Omental fat pad (tissue), 4 donors: ENCODE data around the gene HSPA1B. TPM values are rescaled to one million over a fixed set of nuclear protein-coding genes. Genes with fewer than 3 reads are reported as not detected.
"Not testable (repeated sequence)": the region's sequence is repeated elsewhere in the genome, so short reads cannot be mapped to it uniquely, and the experiment has no call there.

Source experiments
- ATAC-seq: fragments of 150-250 bp; one replicate; pipeline ENCODE4 v1.9.1; 2016; ENCODE audit warnings: mild to moderate bottlenecking, moderate library complexity; ENCODE audit not compliant: low FRiP score
- DNase-seq: peaks from one replicate; pipeline ENCODE4 v3.0.0-alpha.2; 2019; ENCODE audit warnings: low spot score
- total RNA-seq, 4 donors: library from RNA; depleted of rRNA; stranded (reverse); fragments of >200 nt; gene quantifications; one replicate each; pipeline ENCODE4 v1.1.0, GENCODE V29; 2016
- TF ChIP-seq, protein P1 (sequence below), 3 donors: fragments of 450-650 bp; IDR thresholded peaks; one replicate each; pipeline ENCODE4 v1.5.1; 2016 to 2017; ENCODE audit warnings: antibody characterized with exemption in 3 of 3, mild to moderate bottlenecking in 3 of 3, moderate library complexity in 2 of 3

HSPA1B gene
- total RNA-seq, 4 donors from 2014 or later: 174 to 1,642 (median 258) TPM

DNA sequence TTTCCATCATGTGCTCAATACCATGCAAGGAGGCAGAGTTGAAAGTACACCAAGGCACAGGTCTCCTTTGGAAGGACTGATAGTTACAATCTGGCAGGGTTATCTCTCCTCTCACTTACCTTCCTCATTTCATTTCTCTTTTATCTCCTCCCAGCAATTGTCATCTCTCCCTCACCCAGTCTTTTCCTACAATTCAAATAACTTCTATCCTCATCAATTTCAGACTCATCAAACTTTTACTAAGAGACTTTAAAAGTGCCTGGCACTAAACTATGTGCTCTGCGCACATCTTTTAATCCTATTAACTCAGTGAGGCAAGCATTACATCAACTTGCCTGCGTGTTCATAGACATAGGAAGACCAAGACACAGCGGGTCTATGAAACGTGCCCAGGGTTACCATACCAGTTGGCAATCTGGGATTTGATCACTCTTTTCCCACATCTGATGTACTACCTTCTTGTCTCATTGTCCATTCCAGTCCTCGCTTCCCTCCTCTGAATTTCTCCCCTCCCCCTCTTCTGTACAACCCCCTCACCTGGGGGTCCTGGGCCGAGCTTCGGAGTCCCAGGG is 33.2 kb upstream of the HSPA1B start:
- DNase-seq (no peak), ATAC-seq (no peak)
- TF ChIP-seq, protein P1, sequence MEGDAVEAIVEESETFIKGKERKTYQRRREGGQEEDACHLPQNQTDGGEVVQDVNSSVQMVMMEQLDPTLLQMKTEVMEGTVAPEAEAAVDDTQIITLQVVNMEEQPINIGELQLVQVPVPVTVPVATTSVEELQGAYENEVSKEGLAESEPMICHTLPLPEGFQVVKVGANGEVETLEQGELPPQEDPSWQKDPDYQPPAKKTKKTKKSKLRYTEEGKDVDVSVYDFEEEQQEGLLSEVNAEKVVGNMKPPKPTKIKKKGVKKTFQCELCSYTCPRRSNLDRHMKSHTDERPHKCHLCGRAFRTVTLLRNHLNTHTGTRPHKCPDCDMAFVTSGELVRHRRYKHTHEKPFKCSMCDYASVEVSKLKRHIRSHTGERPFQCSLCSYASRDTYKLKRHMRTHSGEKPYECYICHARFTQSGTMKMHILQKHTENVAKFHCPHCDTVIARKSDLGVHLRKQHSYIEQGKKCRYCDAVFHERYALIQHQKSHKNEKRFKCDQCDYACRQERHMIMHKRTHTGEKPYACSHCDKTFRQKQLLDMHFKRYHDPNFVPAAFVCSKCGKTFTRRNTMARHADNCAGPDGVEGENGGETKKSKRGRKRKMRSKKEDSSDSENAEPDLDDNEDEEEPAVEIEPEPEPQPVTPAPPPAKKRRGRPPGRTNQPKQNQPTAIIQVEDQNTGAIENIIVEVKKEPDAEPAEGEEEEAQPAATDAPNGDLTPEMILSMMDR (IDR thresholded peaks at IDR 0.05): no peak

DNA sequence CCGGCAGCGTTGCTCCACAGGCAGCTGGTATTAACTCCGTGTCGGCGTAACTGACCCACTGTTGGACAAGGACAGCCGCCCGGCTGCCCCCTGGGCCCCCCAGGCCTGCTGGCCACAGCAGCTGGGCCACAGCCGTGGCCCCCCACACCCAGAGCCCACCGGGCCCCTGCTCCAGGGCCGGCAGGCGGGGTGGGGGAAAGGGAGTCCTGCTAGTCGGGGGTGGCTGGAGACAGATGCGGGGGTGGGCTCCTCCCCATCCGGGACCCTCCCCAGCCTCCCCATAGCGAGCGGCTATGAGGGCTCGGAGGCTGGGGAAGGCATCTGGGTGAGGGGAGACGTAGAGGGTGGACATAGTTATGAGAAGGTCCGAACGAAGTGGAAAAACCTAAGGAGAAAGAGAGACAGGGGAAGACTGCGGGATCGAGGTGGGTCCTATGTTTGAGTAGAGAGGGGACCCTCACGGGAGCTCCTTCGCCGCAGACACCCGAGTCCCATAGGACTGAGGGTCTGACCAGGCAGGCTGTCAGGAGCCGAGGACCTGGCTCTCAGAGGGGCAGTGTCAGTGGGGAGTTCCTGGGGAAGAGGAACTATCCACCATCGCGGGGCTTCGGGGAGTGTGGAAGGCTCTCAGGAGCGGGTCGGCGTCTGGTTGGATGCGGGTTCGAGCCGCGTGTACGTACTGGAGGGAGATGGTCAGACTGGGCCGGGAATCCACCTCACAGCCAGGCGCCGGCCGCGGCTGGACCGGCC is 32.5 kb upstream of the HSPA1B start:
- DNase-seq (no peak), ATAC-seq (peak; percentile 17)
- TF ChIP-seq, protein P1 (IDR thresholded peaks at IDR 0.05): no peak

DNA sequence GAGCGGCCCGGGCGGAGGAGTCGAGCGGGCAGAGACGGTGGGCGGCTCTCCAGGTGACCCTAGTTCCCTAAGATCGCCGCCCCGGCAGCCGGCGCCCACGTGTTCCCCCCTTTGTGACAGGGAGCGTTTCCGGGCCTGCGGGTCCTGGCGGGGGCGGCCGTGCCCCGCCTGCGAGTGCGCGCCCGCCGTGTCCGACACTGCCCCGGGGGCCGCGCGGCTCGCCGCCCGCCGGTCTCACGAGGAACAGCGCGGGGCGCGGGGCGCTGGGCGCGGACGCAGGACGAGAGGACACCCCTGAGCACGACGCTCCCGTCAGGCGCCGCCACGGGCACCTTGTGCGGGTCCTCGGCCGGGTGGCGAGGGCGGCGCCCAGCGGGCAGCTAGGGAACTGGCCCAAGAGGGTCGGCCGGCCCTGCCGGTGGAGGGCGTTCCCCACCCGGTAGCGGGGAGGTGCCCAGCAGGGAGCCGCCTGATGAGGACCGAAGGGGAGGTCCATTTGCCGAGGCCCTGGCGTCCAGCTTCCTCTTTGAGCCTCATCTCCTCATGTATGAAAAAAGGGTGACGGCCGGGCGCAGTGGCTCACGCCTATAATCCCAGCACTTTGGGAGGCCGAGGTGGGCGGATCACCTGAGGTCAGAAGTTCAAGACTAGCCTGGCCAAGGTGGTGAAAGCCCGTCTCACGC is 31.8 kb upstream of the HSPA1B start, which contains the start of gene VARS1:
Gene VARS1, minus strand, starts transcription at position 137 of the 683 bp plus-strand sequence. CDS start 535 bp downstream, outside the sequence.
- peak; percentile 59 for DNase-seq
- ATAC-seq: peak; percentile 95
- TF ChIP-seq, protein P1 (IDR thresholded peaks at IDR 0.05): peak in 2 of 3 donors; percentile 3 to 92

DNA sequence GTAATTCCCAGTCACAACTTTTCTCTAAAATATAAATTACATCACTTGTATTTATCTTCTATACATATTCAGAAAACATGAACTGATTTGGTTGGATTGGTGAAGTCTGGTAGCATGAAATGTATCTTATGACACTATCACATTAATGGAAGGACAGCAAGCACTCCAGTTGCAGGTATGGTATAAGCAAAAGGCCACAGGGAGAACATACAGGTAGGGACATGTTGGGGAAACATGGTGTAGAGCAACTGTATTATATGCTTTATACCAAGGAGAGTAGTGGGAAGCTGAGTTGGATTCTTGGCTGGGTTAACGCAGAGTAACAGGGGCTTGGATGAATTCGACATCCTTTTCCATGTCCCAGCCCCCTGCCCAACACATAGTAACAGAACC is 30.5 kb upstream of the HSPA1B start:
- DNase-seq: no peak
- TF ChIP-seq, protein P1 (IDR thresholded peaks at IDR 0.05): no peak
- no peak for ATAC-seq

DNA sequence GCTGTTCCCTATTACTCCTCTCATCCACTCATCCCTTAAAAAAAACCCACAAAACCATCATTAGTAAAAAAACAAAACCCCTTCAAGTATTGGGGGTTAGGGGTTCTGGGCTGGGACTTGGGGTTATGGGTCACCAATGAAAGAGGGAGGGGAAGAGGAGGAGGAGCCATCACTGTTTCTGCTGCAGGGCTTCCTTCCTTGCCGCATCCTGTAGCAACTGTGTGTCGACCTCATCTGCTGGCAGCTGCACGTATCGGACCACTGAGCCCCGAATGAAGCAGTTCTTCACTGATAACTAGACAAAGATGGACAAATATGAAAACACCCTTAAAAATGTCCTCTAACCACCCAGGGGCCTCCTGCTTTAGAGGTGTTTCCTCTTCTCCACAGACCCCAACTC is 29.9 kb upstream of the HSPA1B start:
- no peak for ATAC-seq
- DNase-seq: no peak
- TF ChIP-seq, protein P1 (IDR thresholded peaks at IDR 0.05): no peak

- no peak for ATAC-seq
- no peak for DNase-seq
- TF ChIP-seq, protein P1 (IDR thresholded peaks at IDR 0.05): no peak
Observed at GRCh38 chr6:31799781-31800180, 27.8 kb upstream of the HSPA1B start.

DNA sequence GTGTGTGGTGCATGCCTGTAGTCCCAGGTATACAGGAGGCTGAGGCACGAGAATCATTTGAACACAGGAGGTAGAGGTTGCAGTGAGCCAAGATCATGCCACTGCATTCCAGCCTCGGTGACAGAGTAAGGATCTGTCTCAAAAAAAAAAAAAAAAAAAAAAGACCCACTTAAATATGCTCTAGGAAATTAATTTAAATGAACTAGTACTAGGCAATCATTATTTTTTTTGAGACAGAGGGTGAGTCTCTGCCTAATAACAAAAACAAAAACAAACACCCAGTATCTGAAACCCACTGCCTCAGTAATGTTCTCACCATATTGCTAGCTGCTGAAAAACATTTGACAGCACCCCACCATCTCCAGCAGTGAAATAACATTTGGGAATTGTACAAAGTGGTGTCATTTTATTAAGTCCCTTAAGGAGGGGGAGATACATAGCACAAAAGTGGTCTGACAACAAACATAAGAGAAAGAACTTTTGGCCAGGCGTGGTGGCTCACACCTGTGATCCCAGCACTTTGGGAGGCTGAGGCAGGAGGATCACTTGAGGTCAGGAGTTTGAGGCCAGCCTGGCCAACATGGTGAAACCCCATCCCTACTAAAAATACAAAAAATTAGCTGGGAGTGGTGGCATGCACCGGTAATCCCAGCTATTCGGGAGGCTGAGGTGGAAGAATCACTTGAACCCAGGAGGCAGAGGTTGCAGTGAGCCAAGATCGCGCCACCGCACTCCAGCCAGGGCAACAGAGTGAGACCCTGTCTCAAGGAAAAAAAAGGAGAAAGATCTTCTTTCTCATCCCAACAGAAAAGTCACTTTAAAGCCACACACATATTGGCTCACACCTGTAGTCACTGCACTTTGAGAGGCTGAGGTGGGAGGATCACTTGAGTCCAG is 26.3 kb upstream of the HSPA1B start:
- DNase-seq, ATAC-seq: not testable (repeated sequence)
